GM12873 (cell line): ENCODE results near the gene PIP4K2A.

ENCODE experiments used
- TF ChIP-seq, protein P1 (sequence below): IDR thresholded peaks from 2 replicates; pipeline ENCODE4 v1.5.1; 2012; ENCODE audit warnings: low read depth, mild to moderate bottlenecking, moderate library complexity, low read length, control low read depth; ENCODE audit not compliant: insufficient read depth; ENCODE audit errors: missing control alignments

The PIP4K2A gene

DNA sequence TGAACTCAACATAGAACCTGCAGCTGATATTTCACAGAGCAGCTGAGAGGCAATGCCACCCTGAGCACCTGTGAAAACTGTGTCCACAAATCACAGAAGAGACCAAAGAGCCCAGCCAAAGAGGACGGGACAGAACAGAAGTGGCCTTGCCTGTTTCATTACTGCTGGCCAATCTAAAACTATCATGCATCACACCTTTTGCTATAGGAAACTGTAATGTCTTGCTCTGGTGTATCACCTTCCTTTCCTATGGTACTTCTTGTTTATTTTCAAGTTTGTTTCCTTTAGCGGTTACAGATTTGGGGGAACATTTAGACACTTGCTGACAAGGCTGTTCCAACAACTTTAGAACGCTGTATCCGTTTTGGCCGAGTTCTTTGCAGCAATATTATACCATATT, 80.3 kb downstream of the PIP4K2A start:
- TF ChIP-seq, protein P1, sequence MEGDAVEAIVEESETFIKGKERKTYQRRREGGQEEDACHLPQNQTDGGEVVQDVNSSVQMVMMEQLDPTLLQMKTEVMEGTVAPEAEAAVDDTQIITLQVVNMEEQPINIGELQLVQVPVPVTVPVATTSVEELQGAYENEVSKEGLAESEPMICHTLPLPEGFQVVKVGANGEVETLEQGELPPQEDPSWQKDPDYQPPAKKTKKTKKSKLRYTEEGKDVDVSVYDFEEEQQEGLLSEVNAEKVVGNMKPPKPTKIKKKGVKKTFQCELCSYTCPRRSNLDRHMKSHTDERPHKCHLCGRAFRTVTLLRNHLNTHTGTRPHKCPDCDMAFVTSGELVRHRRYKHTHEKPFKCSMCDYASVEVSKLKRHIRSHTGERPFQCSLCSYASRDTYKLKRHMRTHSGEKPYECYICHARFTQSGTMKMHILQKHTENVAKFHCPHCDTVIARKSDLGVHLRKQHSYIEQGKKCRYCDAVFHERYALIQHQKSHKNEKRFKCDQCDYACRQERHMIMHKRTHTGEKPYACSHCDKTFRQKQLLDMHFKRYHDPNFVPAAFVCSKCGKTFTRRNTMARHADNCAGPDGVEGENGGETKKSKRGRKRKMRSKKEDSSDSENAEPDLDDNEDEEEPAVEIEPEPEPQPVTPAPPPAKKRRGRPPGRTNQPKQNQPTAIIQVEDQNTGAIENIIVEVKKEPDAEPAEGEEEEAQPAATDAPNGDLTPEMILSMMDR = no peak

DNA sequence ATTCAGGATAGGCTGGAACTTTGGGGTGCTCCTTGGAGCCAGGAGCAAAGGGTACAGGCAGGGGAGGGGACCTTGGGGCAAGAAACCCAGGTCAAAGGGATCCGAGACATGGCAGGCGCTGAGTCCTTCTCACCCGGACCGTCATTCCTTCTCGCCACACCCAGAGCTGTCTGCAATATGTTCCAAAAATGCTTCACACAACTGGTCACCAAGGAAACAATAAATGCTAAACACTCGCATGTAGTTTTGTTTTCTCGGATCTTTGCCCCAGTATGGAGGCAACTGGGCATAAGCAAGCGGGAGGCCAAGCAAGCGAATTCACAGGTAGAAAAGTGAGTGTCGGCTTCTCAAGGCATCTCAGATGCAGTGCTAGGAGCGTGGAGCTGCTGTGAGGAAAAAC, 80.8 kb downstream of the PIP4K2A start:
- TF ChIP-seq, protein P1 = no peak

DNA sequence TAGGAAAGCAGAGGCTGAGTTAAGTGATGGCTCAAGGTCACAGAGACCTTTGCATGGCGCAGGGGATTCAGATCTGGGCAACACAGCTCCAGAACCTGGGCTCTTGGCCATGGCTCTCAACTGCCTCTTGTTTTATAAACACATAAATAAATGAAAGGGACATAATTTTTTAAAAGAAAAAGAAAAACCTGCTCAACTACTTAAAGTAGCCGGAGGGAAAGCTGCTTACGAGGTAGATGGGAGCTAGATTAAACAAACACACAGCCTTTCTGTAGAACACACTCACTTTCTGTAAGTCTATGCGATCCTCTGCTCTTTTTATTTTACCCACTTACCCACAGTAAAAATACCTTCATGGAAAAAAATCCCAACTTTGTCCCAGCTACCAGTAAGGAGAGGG, 81.3 kb downstream of the PIP4K2A start:
- TF ChIP-seq, protein P1 = no peak

DNA sequence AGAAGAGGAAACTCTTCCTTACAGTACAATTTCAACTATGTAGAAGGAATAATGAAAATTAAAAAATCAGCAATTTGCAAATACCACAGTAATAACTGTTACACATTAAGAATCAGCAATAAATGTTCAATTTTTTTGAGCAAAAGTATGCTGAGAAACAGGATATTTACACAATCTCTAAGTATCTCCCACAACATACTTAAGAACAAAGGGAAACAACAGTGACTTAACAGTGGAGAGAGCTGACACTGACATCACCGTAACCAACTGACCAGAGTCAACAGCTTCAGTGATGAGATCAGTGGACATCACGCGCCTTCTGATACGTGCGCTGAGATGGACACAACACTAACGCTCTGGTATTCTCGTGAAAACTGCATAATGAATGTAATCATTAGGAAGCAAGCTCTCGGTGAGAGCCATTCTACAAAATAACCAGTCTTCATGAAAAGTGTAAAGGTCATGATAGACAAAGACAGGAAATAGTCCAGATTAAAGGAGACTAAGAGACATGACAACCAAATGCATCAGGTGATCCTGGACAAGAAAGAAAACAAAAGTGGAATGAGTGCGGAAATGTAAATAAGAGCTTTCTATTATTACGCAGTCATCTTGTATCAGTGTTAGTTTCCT, 82.6 kb downstream of the PIP4K2A start:
- TF ChIP-seq, protein P1 = no peak

GRCh38 chr10:22631185-22631584, 83.2 kb downstream of the PIP4K2A start:
- TF ChIP-seq, protein P1 = no peak

GRCh38 chr10:22630234-22631174, 83.9 kb downstream of the PIP4K2A start:
- TF ChIP-seq, protein P1 = no peak

DNA sequence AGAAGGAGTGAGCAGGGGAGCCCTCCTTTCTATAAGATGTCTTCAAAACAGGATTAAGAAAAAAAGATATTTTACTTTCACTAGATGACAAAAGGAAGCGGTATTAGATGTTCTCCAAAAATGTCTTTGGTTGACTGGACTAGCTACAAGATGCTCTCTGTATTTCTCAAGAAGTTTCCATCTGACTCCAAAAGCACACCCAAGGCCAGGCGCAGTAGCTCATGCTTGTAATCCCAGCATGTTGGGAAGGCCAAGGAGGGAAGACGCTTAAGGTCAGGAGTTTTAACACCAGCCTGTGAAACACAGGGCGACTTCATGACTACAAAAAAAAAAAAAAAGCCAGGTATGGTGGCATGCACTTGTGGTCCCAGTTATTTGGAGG, 84.5 kb downstream of the PIP4K2A start:
- TF ChIP-seq, protein P1 = no peak
